H9 (cell line): ENCODE results near the gene CD164L2. TPM values are rescaled to one million over a fixed set of nuclear protein-coding genes. Genes with fewer than 3 reads are reported as not detected.

Experiments used
- DNase-seq: peaks from one replicate; pipeline ENCODE4 v3.0.0-alpha.2; 2017
- H2AFZ ChIP-seq: one replicate; pipeline ENCODE4 v1.6.1; 2013; ENCODE audit warnings: mild to moderate bottlenecking, low read length, control low read depth, moderate library complexity
- H2AK5ac ChIP-seq: 2 replicates; pipeline ENCODE4 v1.6.1; 2013; ENCODE audit warnings: low read length, control low read depth, mixed read lengths; ENCODE audit not compliant: insufficient read length
- H2BK120ac ChIP-seq: one replicate; pipeline ENCODE4 v1.6.1; 2013; ENCODE audit warnings: low read depth, mild to moderate bottlenecking, low read length, control low read depth, inconsistent platforms; ENCODE audit not compliant: poor library complexity, severe bottlenecking
- H2BK12ac ChIP-seq: 2 replicates; pipeline ENCODE4 v1.6.1; 2013; ENCODE audit warnings: low read length, control low read depth, mixed read lengths, low read depth; ENCODE audit not compliant: insufficient read length
- H2BK15ac ChIP-seq: 2 replicates; pipeline ENCODE4 v1.6.1; 2013; ENCODE audit warnings: low read depth, low read length, control low read depth
- H2BK20ac ChIP-seq: one replicate; pipeline ENCODE4 v1.6.1; 2013; ENCODE audit warnings: low read depth, mild to moderate bottlenecking, low read length, control low read depth, inconsistent platforms; ENCODE audit not compliant: poor library complexity, severe bottlenecking
- H2BK5ac ChIP-seq: 2 replicates; pipeline ENCODE4 v1.6.1; 2013; ENCODE audit warnings: low read length, control low read depth, mixed read lengths; ENCODE audit not compliant: insufficient read length
- H3K14ac ChIP-seq: 2 replicates; pipeline ENCODE4 v1.6.1; 2013; ENCODE audit warnings: low read length, control low read depth; ENCODE audit not compliant: insufficient read depth
- H3K18ac ChIP-seq: 2 replicates; pipeline ENCODE4 v1.6.1; 2013; ENCODE audit warnings: low read depth, mild to moderate bottlenecking, mixed read lengths, low read length, control low read depth; ENCODE audit not compliant: insufficient read length
- H3K23ac ChIP-seq: 2 replicates; pipeline ENCODE4 v1.6.1; 2013; ENCODE audit warnings: low read length, control low read depth, mixed read lengths, low read depth; ENCODE audit not compliant: insufficient read length
- H3K23me2 ChIP-seq: 2 replicates; pipeline ENCODE4 v1.6.1; 2013; ENCODE audit warnings: low read depth, mild to moderate bottlenecking, mixed read lengths, low read length, control low read depth; ENCODE audit not compliant: insufficient read length, poor library complexity, severe bottlenecking
- H3K27ac ChIP-seq: 2 replicates; pipeline ENCODE4 v1.5.1; 2013; ENCODE audit warnings: low read length, control low read depth, mixed read lengths, low read depth; ENCODE audit not compliant: insufficient read length
- H3K27me3 ChIP-seq: 2 replicates; pipeline ENCODE4 v1.6.1; 2013; ENCODE audit warnings: low read length, control low read depth, inconsistent platforms; ENCODE audit not compliant: insufficient read depth
- H3K4ac ChIP-seq: 2 replicates; pipeline ENCODE4 v1.6.1; 2013; ENCODE audit warnings: low read depth, mild to moderate bottlenecking, control low read depth, inconsistent platforms, low read length, moderate library complexity
- H3K4me1 ChIP-seq: 2 replicates; pipeline ENCODE4 v1.6.1; 2013; ENCODE audit warnings: low read length, control low read depth, inconsistent platforms; ENCODE audit not compliant: insufficient read depth
- H3K4me2 ChIP-seq: 2 replicates; pipeline ENCODE4 v1.6.1; 2013; ENCODE audit warnings: low read length, control low read depth, mixed read lengths; ENCODE audit not compliant: insufficient read length, insufficient read depth
- H3K56ac ChIP-seq: 2 replicates; pipeline ENCODE4 v1.6.1; 2013; ENCODE audit warnings: low read depth, mild to moderate bottlenecking, mixed read lengths, low read length, control low read depth; ENCODE audit not compliant: insufficient read length
- H3K79me1 ChIP-seq: 2 replicates; pipeline ENCODE4 v1.6.1; 2013; ENCODE audit warnings: low read depth, mild to moderate bottlenecking, moderate library complexity, low read length, control low read depth, inconsistent platforms; ENCODE audit not compliant: insufficient read depth, poor library complexity, severe bottlenecking
- H3K79me2 ChIP-seq: 2 replicates; pipeline ENCODE4 v1.6.1; 2013; ENCODE audit warnings: low read length, control low read depth, inconsistent platforms; ENCODE audit not compliant: insufficient read depth
- H3K9ac ChIP-seq: 2 replicates; pipeline ENCODE4 v1.6.1; 2013; ENCODE audit warnings: low read length, control low read depth, mixed read lengths; ENCODE audit not compliant: insufficient read length; ENCODE audit errors: extremely low read depth
- H3K9me3 ChIP-seq: one replicate; pipeline ENCODE4 v1.6.1; 2013; ENCODE audit warnings: low read depth, low read length, inconsistent platforms; ENCODE audit not compliant: control insufficient read depth
- H3T11ph ChIP-seq: one replicate; pipeline ENCODE4 v1.6.1; 2013; ENCODE audit warnings: mild to moderate bottlenecking, low read length, control low read depth, inconsistent platforms
- H4K20me1 ChIP-seq: one replicate; pipeline ENCODE4 v1.6.1; 2013; ENCODE audit not compliant: control insufficient read depth, insufficient read length, insufficient read depth
- H4K5ac ChIP-seq: 2 replicates; pipeline ENCODE4 v1.6.1; 2013; ENCODE audit warnings: low read depth, mild to moderate bottlenecking, mixed read lengths, low read length, control low read depth; ENCODE audit not compliant: insufficient read length
- H4K8ac ChIP-seq: replicated peaks from 2 replicates; pipeline ENCODE4 v1.6.1; 2013; ENCODE audit warnings: low read length, control low read depth, mixed read lengths, low read depth; ENCODE audit not compliant: insufficient read length
- H4K91ac ChIP-seq: 2 replicates; pipeline ENCODE4 v1.6.1; 2013; ENCODE audit warnings: low read depth, mild to moderate bottlenecking, moderate library complexity, mixed read lengths, low read length, control low read depth; ENCODE audit not compliant: insufficient read length
- H3K27ac Mint-ChIP-seq, 3 experiments: 2 replicates in 2 of 3; 3 replicates in 1 of 3; pipeline ENCODE4 v1.8.0; 2020 to 2021; ENCODE audit warnings: mixed read lengths in 3 of 3, mild to moderate bottlenecking in 1 of 3, moderate library complexity in 1 of 3
- H3K27me3 Mint-ChIP-seq: 2 replicates; pipeline ENCODE4 v1.8.0; 2021; ENCODE audit warnings: low read depth, mild to moderate bottlenecking, moderate library complexity, mixed read lengths
- H3K36me3 Mint-ChIP-seq, 3 experiments: 2 replicates in 2 of 3; 3 replicates in 1 of 3; pipeline ENCODE4 v1.8.0; 2020 to 2021; ENCODE audit warnings: low read depth in 3 of 3, mixed read lengths in 3 of 3; ENCODE audit not compliant: insufficient read depth in 1 of 3
- H3K4me1 Mint-ChIP-seq, 2 experiments: 2 replicates each; pipeline ENCODE4 v1.8.0; 2020; ENCODE audit warnings: mixed read lengths in 2 of 2
- H3K4me3 Mint-ChIP-seq, 2 experiments: 2 replicates in 1 of 2; 3 replicates in 1 of 2; pipeline ENCODE4 v1.8.0; 2020 to 2021; ENCODE audit warnings: mild to moderate bottlenecking in 2 of 2, mixed read lengths in 2 of 2, moderate library complexity in 1 of 2
- H3K9me3 Mint-ChIP-seq, 2 experiments: 2 replicates in 1 of 2; 3 replicates in 1 of 2; pipeline ENCODE4 v1.8.0; 2020; ENCODE audit warnings: mild to moderate bottlenecking in 2 of 2, mixed read lengths in 2 of 2, moderate library complexity in 1 of 2
- CTCF ChIP-seq: fragments of 200-600 bp; sonication (generic); conservative IDR thresholded peaks from 3 replicates; pipeline ENCODE4 v1.8.0; 2021; ENCODE audit warnings: antibody characterized with exemption, mild to moderate bottlenecking
- WGBS: extraction: QIAGEN DNeasy Blood & Tissue Kit; methylation state at CpG from one replicate; pipeline ENCODE4 v1.1.7; 2013; ENCODE audit warnings: missing lambda C conversion rate, low lambda C conversion rate, mixed read lengths; ENCODE audit not compliant: insufficient read length; ENCODE audit errors: extremely low coverage; 5-methylcytosine and 5-hydroxymethylcytosine counted together
- total RNA-seq: library from RNA; stranded (reverse); gene quantifications from 2 replicates; pipeline ENCODE4 v1.2.1, GENCODE V29; 2021

CD164L2 gene
- total RNA-seq, 1 experiment from 2014 or later = 1.2 TPM

DNA sequence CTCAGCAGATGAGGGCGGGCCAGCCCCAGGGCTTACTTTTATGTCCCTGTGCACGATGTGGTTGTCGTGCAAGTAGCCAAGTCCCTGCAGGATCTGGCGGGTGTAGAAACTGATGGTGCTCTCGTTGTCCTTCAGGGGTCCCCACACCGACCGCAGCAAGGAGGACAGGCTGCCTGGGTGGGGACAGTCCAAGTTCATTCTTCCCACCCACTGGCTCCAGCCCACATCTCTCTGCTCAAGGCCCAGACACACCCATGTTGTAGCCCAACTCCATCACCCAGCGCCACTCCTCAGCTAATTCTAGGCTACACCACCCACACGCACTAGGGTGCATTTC, 23.3 kb downstream of the CD164L2 start:
- Histone ChIP-seq H2BK20ac (no peak overlapping the region), H3K79me1 (no peaks in the 10 kb centered on the region), H3K23ac (no peak overlapping the region), H2BK15ac (no peak overlapping the region), H4K20me1 (peaks cover 4% of the 10 kb centered on the region), H2BK12ac (no peak overlapping the region), H3K14ac (0 out of 2 replicates have a peak overlapping the region, but pooled peaks have one; percentile 11), H3K27me3 (peaks cover 19% of the 10 kb centered on the region; the same call in 1 of the 2 replicates), H3K27ac (no peak overlapping the region), H2AFZ (no peak overlapping the region), H3K4me1 (peaks cover 3% of the 10 kb centered on the region; the same call in 1 of the 2 replicates), H2AK5ac (no peak overlapping the region), H4K91ac (no peak overlapping the region), H3K9me3 (no peaks in the 10 kb centered on the region), H3K23me2 (peaks cover 13% of the 10 kb centered on the region), H2BK120ac (no peak overlapping the region), H3K18ac (no peak overlapping the region), H3K4me2 (peak overlapping the region; percentile 84), H3K4ac (no peak overlapping the region), H3K56ac (no peak overlapping the region), H4K5ac (no peak overlapping the region), H3K9ac (no peak overlapping the region), H4K8ac (no peak overlapping the region), H2BK5ac (no peak overlapping the region), H3T11ph (no peak overlapping the region), H3K79me2 (no peaks in the 10 kb centered on the region)
- Mint-ChIP-seq H3K9me3 (no peaks in the 10 kb centered on the region; a peak in 1 of 5 replicates), H3K4me1 (peaks cover 16 to 32% of the 10 kb centered on the region in 2 experiments), H3K27me3 (peaks cover 64% of the 10 kb centered on the region), H3K4me3 (peak overlapping the region; percentile 70 to 81), H3K27ac (no peak overlapping the region; a peak in 1 of 7 replicates), H3K36me3 (peaks cover 0 to 13% (median 3%) of the 10 kb centered on the region in 3 experiments; a peak in 4 of 7 replicates)
- TF ChIP-seq CTCF = no peak
- no peak for DNase-seq
- no CpG with 5 or more reads among the region's 9 CpGs for WGBS
